WI38 (cell line): Measurements from ENCODE around the gene ALDH7A1.

ENCODE experiments used
- H3K4me3 ChIP-seq: 2 replicates; pipeline ENCODE4 v1.5.1; 2011; ENCODE audit warnings: low read depth, mild to moderate bottlenecking, control low read depth, low read length
- CTCF ChIP-seq: IDR thresholded peaks from 2 replicates; pipeline ENCODE4 v1.5.1; 2012; ENCODE audit warnings: low read depth, mild to moderate bottlenecking, control low read depth, low read length

Gene ALDH7A1

GRCh38 chr5:126494393-126494792 lies 100.6 kb downstream of the ALDH7A1 start:
- TF ChIP-seq CTCF = no peak
- no peak overlapping the region for H3K4me3 ChIP-seq

- H3K4me3 ChIP-seq = no peak overlapping the region
- TF ChIP-seq CTCF = 0 out of 2 replicates have a peak, but pooled peaks have one; percentile 4
Observed at GRCh38 chr5:126492939-126493338, 102.1 kb downstream of the ALDH7A1 start.

- H3K4me3 ChIP-seq = no peak overlapping the region
- TF ChIP-seq CTCF = no peak
Observed at GRCh38 chr5:126490167-126490940, 104.7 kb downstream of the ALDH7A1 start.

GRCh38 chr5:126488443-126489065 lies 106.5 kb downstream of the ALDH7A1 start:
- no peak overlapping the region for H3K4me3 ChIP-seq
- no peak for TF ChIP-seq CTCF

- no peak for TF ChIP-seq CTCF
- H3K4me3 ChIP-seq = no peak overlapping the region
Observed at GRCh38 chr5:126487596-126487995, 107.4 kb downstream of the ALDH7A1 start.

DNA sequence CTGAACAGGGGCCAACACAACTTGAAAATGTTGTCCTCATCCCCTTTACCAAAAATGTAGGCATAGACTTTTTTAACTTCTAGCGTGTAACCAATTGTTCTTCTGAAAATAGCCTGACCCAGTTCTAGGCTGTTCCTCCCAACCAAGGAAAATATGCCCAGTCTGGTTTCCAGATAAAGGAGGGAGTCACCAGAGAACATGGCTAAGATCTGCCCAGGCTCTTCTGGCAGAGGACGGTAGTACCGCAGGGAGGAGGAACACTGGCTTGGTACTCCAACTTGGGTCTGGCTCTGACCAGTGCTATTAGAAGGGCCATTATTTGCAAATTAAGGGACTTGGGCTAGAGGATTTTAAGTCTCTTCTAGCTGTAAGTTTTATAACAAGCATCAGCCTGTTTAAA lies 108.7 kb downstream of the ALDH7A1 start:
- no peak for TF ChIP-seq CTCF
- no peak overlapping the region for H3K4me3 ChIP-seq

DNA sequence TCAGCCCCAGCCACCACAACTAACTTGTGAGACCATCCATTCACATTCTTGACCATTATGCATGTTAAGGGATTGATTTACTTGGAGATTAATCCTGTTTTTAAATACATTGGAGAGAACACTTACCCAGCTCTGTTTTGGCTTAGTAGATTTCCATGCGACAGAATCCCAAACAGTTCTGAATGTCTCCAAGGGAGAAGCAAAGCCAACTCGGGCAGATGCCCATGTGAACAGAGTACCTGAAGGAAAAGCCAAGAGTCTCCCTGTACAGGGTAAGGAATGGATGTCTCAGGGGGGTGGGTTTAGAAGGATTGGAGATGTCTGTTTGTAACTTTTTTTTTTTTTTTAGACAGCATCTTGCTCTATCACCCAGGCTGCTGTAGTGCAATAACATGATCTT lies 110.8 kb downstream of the ALDH7A1 start:
- H3K4me3 ChIP-seq = no peak overlapping the region
- no peak for TF ChIP-seq CTCF
